AG04450 (cell line): ENCODE results near the gene NEDD9. TPM values are rescaled to one million over a fixed set of nuclear protein-coding genes. Genes with fewer than 3 reads are reported as not detected.

Source experiments
- CTCF ChIA-PET: fragments of 300-600, 350-600 bp; formaldehyde crosslinking; extraction: SDS; loops from one replicate; lab custom pipeline; 2022; ENCODE audit warnings: antibody characterized with exemption, inconsistent platforms; lab: Charles Lee
- POLR2A ChIA-PET: fragments of 350-600 bp; formaldehyde crosslinking; extraction: SDS; loops from one replicate; lab custom pipeline; 2021; ENCODE audit warnings: antibody characterized with exemption, inconsistent platforms; lab: Yijun Ruan, JAX
- DNase-seq: peaks from one replicate; pipeline ENCODE4 v3.0.0-alpha.2; 2011; ENCODE audit warnings: low read depth, low spot score
- H3K27ac ChIP-seq: one replicate; pipeline ENCODE4 v1.5.1; 2012; ENCODE audit warnings: low read depth, low read length, control low read depth
- H3K27me3 ChIP-seq: one replicate; pipeline ENCODE4 v1.6.0; 2012; ENCODE audit warnings: low read length; ENCODE audit not compliant: control insufficient read depth, insufficient read depth
- H3K4me3 ChIP-seq: 2 replicates; pipeline ENCODE4 v1.5.1; 2011; ENCODE audit warnings: mild to moderate bottlenecking, low read depth, low read length, control low read depth
- H3K9me3 ChIP-seq: 2 replicates; pipeline ENCODE4 v1.5.1; 2012; ENCODE audit warnings: low read length; ENCODE audit not compliant: control insufficient read depth, insufficient read depth
- CTCF ChIP-seq: IDR thresholded peaks from 2 replicates; pipeline ENCODE4 v1.5.1; 2011; ENCODE audit warnings: low read depth, low read length, control low read depth, inconsistent platforms
- polyA plus RNA-seq: library from polyadenylated mRNA; depleted of rRNA; stranded (reverse); fragments of >200 nt; gene quantifications from 2 replicates; pipeline ENCODE4 v1.2.3, GENCODE V29; 2011

The NEDD9 gene
- polyA plus RNA-seq, 1 experiment: 7.2 TPM

DNA sequence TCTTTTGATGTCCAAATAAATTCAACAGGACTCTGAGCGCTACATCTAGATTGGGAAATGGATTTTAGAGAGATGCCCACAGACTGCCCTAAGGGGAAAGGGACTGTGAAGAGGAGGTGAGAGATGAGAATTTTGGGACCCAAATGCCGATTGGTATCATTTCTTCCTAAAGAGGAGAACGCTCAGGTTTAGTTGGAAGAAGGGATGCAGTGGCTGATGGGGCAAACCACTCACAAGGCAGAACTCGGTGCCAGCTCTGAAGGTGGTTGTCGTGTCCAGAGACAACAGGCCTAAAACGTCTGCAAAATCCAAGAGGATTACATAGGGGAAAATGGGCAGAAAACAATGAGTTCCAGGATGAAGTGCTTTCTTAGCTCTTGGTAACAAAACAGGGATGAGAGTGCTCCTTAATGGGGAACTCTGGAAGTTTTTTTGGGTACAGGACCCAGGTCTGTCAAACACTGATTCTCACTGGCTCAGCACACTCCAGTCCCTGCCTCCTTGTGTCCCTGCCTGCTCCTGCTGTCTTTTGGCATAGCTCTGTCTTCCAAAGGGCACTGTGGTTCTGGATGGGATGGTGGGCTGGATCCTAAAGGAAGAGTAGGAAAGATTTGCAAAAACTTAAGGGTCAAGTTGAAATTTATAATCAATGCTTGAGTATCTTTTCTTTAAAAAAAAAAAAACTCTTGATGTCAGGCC is 29.0 kb downstream of the NEDD9 start:
- Histone ChIP-seq H3K9me3 (no peaks in the 10 kb centered on the region), H3K27me3 (no peaks in the 10 kb centered on the region), H3K27ac (no peak overlapping the region), H3K4me3 (no peak overlapping the region)
- DNase-seq: no peak
- TF ChIP-seq CTCF: no peak
- POLR2A ChIA-PET: no interaction called here
- CTCF ChIA-PET: interaction anchor here (0.7 to 1.9 kb wide), 3 partner anchors 31 to 293 kb away, joined by 3 to 17 read pairs (median 4); no protein-coding TSS in a partner anchor

DNA sequence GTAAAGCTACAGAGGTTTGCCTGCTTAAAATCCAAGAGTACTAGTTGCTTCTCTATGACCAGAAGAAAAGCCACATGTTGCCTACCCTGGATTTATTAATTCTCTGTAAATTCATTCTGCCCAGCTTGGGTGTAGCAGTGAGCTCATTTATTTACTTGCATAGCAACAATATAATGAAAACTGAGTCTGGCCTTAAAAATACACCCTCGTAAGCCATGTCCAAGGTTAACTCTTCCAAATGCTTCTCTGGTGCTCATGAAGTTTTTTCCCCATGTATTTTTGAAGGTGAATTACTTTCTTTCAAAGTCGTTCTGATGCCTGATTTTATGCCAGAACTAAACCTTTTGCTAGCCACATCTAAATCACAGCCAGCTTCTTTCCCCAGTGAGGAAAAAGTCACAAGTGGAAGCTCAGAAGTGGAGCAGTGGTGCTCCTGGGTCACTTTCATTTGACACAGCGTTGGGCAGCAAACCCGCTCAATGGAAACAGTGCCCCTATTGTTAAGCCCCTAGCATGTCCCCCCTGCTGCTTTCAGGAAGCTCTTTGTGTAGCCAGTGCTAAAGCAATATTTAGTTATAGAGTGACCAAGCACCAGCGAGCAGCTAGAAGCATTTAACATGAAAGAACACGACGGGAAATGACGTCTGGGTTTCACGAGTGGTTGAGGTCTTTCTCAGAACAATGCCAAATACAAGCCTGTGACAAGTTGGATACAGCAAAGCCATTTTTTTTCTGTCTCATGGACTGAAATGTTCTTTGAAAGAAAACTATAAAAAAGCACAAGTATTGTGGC is 29.8 kb downstream of the NEDD9 start:
- H3K27me3 ChIP-seq: no peaks in the 10 kb centered on the region
- DNase-seq: no peak
- H3K9me3 ChIP-seq: no peaks in the 10 kb centered on the region
- ChIA-PET CTCF (interaction anchor here (1.1 to 1.9 kb wide), 2 partner anchors 30 to 293 kb away, joined by 4 to 17 read pairs; no protein-coding TSS in a partner anchor), POLR2A (interaction anchor here (0.8 kb wide), 1 partner anchor 28 kb away, joined by 4 read pairs; no protein-coding TSS in a partner anchor)
- H3K27ac ChIP-seq: no peak overlapping the region
- no peak overlapping the region for H3K4me3 ChIP-seq
- TF ChIP-seq CTCF: no peak

DNA sequence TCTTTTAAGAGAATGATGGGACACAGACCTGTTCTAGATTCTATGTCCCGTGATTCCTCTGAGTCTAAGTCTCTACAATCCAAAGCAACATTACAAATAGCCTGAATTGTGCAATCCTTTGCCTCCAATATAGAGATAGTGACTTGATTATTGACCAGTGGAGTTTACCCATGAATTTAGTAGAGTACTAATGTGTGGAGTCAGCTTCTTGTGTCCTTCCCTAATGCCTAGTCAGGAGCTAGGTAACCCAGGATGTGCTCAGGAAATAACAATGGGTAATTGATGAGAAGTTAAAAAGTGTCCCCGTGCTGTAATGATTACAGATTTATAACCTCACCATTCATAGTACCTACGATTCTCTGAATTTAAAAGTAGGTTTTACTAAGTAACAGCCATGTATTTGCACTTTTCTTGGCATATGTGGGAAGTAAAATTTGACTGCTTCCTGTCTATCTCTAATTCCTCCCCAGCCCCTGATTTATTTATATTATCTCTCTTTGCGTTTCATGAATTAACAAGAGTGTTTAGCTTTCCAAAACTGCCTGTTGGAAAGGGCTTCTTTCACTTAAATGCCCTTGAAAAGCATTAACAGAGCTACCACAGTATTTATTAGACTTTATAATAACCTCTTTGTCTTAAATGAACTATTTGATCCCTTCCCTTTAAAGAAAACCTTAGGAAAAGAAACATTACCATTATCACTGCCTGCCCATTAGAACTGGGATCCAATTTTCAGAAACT is 30.5 kb downstream of the NEDD9 start:
- H3K27ac ChIP-seq: no peak overlapping the region
- POLR2A ChIA-PET: interaction anchor here (0.8 kb wide), 1 partner anchor 29 kb away, joined by 4 read pairs; no protein-coding TSS in a partner anchor
- CTCF ChIA-PET: interaction anchor here (1.9 kb wide), 1 partner anchor 294 kb away, joined by 17 read pairs; no protein-coding TSS in a partner anchor

GRCh38 chr6:11201015-11201414 is 31.5 kb downstream of the NEDD9 start:
- no peaks in the 10 kb centered on the region for H3K27me3 ChIP-seq
- no peak for DNase-seq
- no peaks in the 10 kb centered on the region for H3K9me3 ChIP-seq
- peak overlapping the region; percentile 12 for H3K27ac ChIP-seq
- H3K4me3 ChIP-seq: no peak overlapping the region
- ChIA-PET POLR2A (no interaction called here), CTCF (no interaction called here)
- TF ChIP-seq CTCF: no peak

More for the DNA sequence above, 30.5 kb downstream of the NEDD9 start:
- no peak overlapping the region for H3K4me3 ChIP-seq
- H3K27me3 ChIP-seq: no peaks in the 10 kb centered on the region
- no peak for TF ChIP-seq CTCF
- no peak for DNase-seq
- H3K9me3 ChIP-seq: no peaks in the 10 kb centered on the region
